ENCODE measurements around the gene PINLYP. TPM values are rescaled to one million over a fixed set of nuclear protein-coding genes. Genes with fewer than 3 reads are reported as not detected.

Gene PINLYP
- total RNA-seq, 4 donors from 2014 or later: 3.3 to 6.2 (median 4.9) TPM

GRCh38 chr19:43589277-43589676, 13.7 kb downstream of the PINLYP start:
- Histone ChIP-seq H3K27ac (replicated peaks in 1 of 4) (no peak overlapping the region), H3K9me3 (no peaks in the 10 kb centered on the region), H3K27me3 (no peaks in the 10 kb centered on the region), H3K4me3 (no peak overlapping the region), H3K4me1 (peaks cover 10 to 25% (median 17%) of the 10 kb centered on the region in 4 donors), H3K36me3 (peaks cover 27 to 85% (median 52%) of the 10 kb centered on the region in 4 donors)
- WGBS: 78% methylated on average over 5 of the region's 5 CpGs
- intact Hi-C loops (cut with DNase I): no loop called here
- TF ChIP-seq POLR2AphosphoS5 (IDR thresholded peaks at IDR 0.05): no peak
- no peak for TF ChIP-seq CTCF (IDR thresholded peaks at IDR 0.05)
- no peak for TF ChIP-seq POLR2A (IDR thresholded peaks at IDR 0.05; ENCODE audit: low read depth)
- no peak for TF ChIP-seq EP300 (IDR thresholded peaks at IDR 0.05)
- DNase-seq (ENCODE audit: extremely low spot score): no peak

GRCh38 chr19:43589678-43590077, 14.1 kb downstream of the PINLYP start:
- Histone ChIP-seq H3K36me3 (peaks cover 27 to 88% (median 52%) of the 10 kb centered on the region in 4 donors), H3K9me3 (no peaks in the 10 kb centered on the region)
- intact Hi-C loops (cut with DNase I): no loop called here

GRCh38 chr19:43591904-43592772, 16.5 kb downstream of the PINLYP start:
- no peaks in the 10 kb centered on the region for H3K9me3 ChIP-seq
- DNase-seq (ENCODE audit: extremely low spot score): no peak
- no peak overlapping the region for H3K27ac ChIP-seq (replicated peaks in 1 of 4)
- peaks cover 27 to 65% (median 48%) of the 10 kb centered on the region in 4 donors for H3K36me3 ChIP-seq
- H3K27me3 ChIP-seq: no peaks in the 10 kb centered on the region
- intact Hi-C loops (cut with DNase I): no loop called here
- no peak for TF ChIP-seq POLR2AphosphoS5 (IDR thresholded peaks at IDR 0.05)
- no peak overlapping the region for H3K4me3 ChIP-seq
- 94% methylated on average over 38 of the region's 63 CpGs for WGBS
- H3K4me1 ChIP-seq: peaks cover 24 to 46% (median 36%) of the 10 kb centered on the region in 4 donors

More at GRCh38 chr19:43589678-43590077, 14.1 kb downstream of the PINLYP start:
- WGBS: 85% methylated on average over 6 of the region's 6 CpGs
- DNase-seq (ENCODE audit: extremely low spot score): no peak
- Histone ChIP-seq H3K27ac (replicated peaks in 1 of 4) (no peak overlapping the region), H3K4me3 (no peak overlapping the region), H3K4me1 (peaks cover 14 to 29% (median 21%) of the 10 kb centered on the region in 4 donors), H3K27me3 (no peaks in the 10 kb centered on the region)
- no peak for TF ChIP-seq EP300 (IDR thresholded peaks at IDR 0.05)
- TF ChIP-seq CTCF (IDR thresholded peaks at IDR 0.05): no peak
- no peak for TF ChIP-seq POLR2A (IDR thresholded peaks at IDR 0.05; ENCODE audit: low read depth)
- TF ChIP-seq POLR2AphosphoS5 (IDR thresholded peaks at IDR 0.05): no peak

GRCh38 chr19:43592800-43593350, 17.3 kb downstream of the PINLYP start:
- peaks cover 32 to 53% (median 44%) of the 10 kb centered on the region in 4 donors for H3K4me1 ChIP-seq
- intact Hi-C loops (cut with DNase I): no loop called here
- no peak for DNase-seq (ENCODE audit: extremely low spot score)
- TF ChIP-seq CTCF (IDR thresholded peaks at IDR 0.05): no peak
- TF ChIP-seq POLR2A (IDR thresholded peaks at IDR 0.05; ENCODE audit: low read depth): no peak
- TF ChIP-seq EP300 (IDR thresholded peaks at IDR 0.05): no peak
- TF ChIP-seq POLR2AphosphoS5 (IDR thresholded peaks at IDR 0.05): no peak
- 97% methylated on average over 30 of the region's 37 CpGs for WGBS
- H3K4me3 ChIP-seq: no peak overlapping the region
- no peaks in the 10 kb centered on the region for H3K27me3 ChIP-seq
- H3K36me3 ChIP-seq: peaks cover 27 to 65% (median 48%) of the 10 kb centered on the region in 4 donors
- no peaks in the 10 kb centered on the region for H3K9me3 ChIP-seq
- H3K27ac ChIP-seq (replicated peaks in 1 of 4): no peak overlapping the region

- Histone ChIP-seq H3K36me3 (peaks cover 27 to 66% (median 53%) of the 10 kb centered on the region in 4 donors), H3K9me3 (no peaks in the 10 kb centered on the region), H3K4me3 (peak overlapping the region; percentile 58 to 71 (median 70)), H3K27ac (replicated peaks in 1 of 4) (peak overlapping the region; percentile 88 to 98 (median 94)), H3K27me3 (no peaks in the 10 kb centered on the region), H3K4me1 (peaks cover 33 to 59% (median 49%) of the 10 kb centered on the region in 4 donors)
- 86% methylated on average over 10 of the region's 10 CpGs for WGBS
- TF ChIP-seq POLR2A (IDR thresholded peaks at IDR 0.05; ENCODE audit: low read depth) (no peak), POLR2AphosphoS5 (IDR thresholded peaks at IDR 0.05) (no peak), CTCF (IDR thresholded peaks at IDR 0.05) (no peak)
- DNase-seq (ENCODE audit: extremely low spot score): no peak
- intact Hi-C loops (cut with DNase I): loop anchor here (2.0 kb wide), 1 partner anchor 17 kb away; no protein-coding TSS in a partner anchor
Measured at GRCh38 chr19:43594081-43594697, 18.6 kb downstream of the PINLYP start.

Measured in esophagus muscularis mucosa (tissue), 4 donors.